BJ (cell line): ENCODE results near the gene CORO2A. TPM values are rescaled to one million over a fixed set of nuclear protein-coding genes. Genes with fewer than 3 reads are reported as not detected.

Experiments
- CTCF ChIA-PET: fragments of 350-600 bp; formaldehyde crosslinking; extraction: SDS; loops from one replicate; lab custom pipeline; 2021; ENCODE audit warnings: antibody characterized with exemption, inconsistent platforms; lab: Yijun Ruan, JAX
- POLR2A ChIA-PET: fragments of 300-600 bp; sonication (Branson Sonifier 250); formaldehyde crosslinking; extraction: SDS; loops from one replicate; lab custom pipeline; 2021; ENCODE audit warnings: antibody characterized with exemption; lab: Charles Lee
- DNase-seq: peaks from one replicate; pipeline ENCODE4 v3.0.0-alpha.2; 2011; ENCODE audit warnings: low read depth
- H3K27me3 ChIP-seq: 2 replicates; pipeline ENCODE4 v1.6.0; 2011; ENCODE audit warnings: low read length; ENCODE audit not compliant: control insufficient read depth, insufficient read depth
- H3K36me3 ChIP-seq: 2 replicates; pipeline ENCODE4 v1.5.1; 2011; ENCODE audit warnings: low read length; ENCODE audit not compliant: control insufficient read depth, insufficient read depth
- H3K4me3 ChIP-seq: 2 replicates; pipeline ENCODE4 v1.5.1; 2011; ENCODE audit warnings: low read depth, mild to moderate bottlenecking, control low read depth, low read length
- polyA plus RNA-seq: library from polyadenylated mRNA; depleted of rRNA; stranded (reverse); fragments of >200 nt; gene quantifications from 2 replicates; pipeline ENCODE4 v1.2.3, GENCODE V29; 2011
- TF ChIP-seq, protein P1 (sequence below): IDR thresholded peaks from 2 replicates; pipeline ENCODE4 v1.5.1; 2011; ENCODE audit warnings: low read depth, mild to moderate bottlenecking, control low read depth, inconsistent platforms, low read length, moderate library complexity; ENCODE audit not compliant: insufficient read depth

The CORO2A gene
- polyA plus RNA-seq, 1 experiment, result 1.5 TPM

DNA sequence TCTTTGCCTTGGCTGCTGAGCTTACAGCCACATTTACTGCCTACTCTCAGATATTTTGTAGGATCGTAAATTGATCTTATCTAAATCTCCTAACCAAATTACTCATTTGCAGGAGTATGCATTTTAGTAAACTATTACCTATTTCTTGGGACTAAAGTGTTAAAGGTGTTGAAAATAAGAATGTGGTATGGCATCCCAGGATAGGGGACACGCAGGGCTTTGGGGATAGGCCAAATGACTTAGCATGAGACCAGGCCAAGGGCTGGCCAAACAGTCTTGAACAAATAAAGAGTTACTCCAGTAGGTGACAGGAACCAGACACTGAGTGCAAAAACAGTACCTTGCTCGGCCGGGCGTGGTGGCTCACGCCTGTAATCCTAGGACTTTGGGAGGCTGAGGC is 37.9 kb upstream of the CORO2A start:
- CTCF ChIA-PET, result interaction anchor here (1.1 to 2.0 kb wide), 2 partner anchors 20 to 23 kb away, joined by 3 to 5 read pairs; no protein-coding TSS in a partner anchor
- TF ChIP-seq, protein P1, sequence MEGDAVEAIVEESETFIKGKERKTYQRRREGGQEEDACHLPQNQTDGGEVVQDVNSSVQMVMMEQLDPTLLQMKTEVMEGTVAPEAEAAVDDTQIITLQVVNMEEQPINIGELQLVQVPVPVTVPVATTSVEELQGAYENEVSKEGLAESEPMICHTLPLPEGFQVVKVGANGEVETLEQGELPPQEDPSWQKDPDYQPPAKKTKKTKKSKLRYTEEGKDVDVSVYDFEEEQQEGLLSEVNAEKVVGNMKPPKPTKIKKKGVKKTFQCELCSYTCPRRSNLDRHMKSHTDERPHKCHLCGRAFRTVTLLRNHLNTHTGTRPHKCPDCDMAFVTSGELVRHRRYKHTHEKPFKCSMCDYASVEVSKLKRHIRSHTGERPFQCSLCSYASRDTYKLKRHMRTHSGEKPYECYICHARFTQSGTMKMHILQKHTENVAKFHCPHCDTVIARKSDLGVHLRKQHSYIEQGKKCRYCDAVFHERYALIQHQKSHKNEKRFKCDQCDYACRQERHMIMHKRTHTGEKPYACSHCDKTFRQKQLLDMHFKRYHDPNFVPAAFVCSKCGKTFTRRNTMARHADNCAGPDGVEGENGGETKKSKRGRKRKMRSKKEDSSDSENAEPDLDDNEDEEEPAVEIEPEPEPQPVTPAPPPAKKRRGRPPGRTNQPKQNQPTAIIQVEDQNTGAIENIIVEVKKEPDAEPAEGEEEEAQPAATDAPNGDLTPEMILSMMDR, result no peak
- DNase-seq, result no peak
- POLR2A ChIA-PET, result interaction anchor here (0.6 kb wide), 1 partner anchor 597 kb away, joined by 3 read pairs; the partner anchor contains the start of gene NCBP1
- no peak overlapping the region for H3K4me3 ChIP-seq
- no peaks in the 10 kb centered on the region for H3K27me3 ChIP-seq
- peaks cover 24% of the 10 kb centered on the region for H3K36me3 ChIP-seq

GRCh38 chr9:98229620-98230019 is 37.2 kb upstream of the CORO2A start:
- Histone ChIP-seq H3K36me3 (peaks cover 25% of the 10 kb centered on the region), H3K27me3 (no peaks in the 10 kb centered on the region), H3K4me3 (no peak overlapping the region)
- no peak for DNase-seq
- ChIA-PET POLR2A (no interaction called here), CTCF (interaction anchor here (1.1 to 2.0 kb wide), 4 partner anchors 21 to 26 kb away, joined by 3 to 6 read pairs (median 5); partner anchors contain the start of gene TBC1D2)
- TF ChIP-seq, protein P1, result no peak

- peaks cover 22% of the 10 kb centered on the region for H3K36me3 ChIP-seq
These were observed 36.6 kb upstream of the CORO2A start for GRCh38 chr9:98229090-98229395.

GRCh38 chr9:98228392-98229089 is 36.1 kb upstream of the CORO2A start:
- no peaks in the 10 kb centered on the region for H3K27me3 ChIP-seq
- ChIA-PET POLR2A (no interaction called here), CTCF (interaction anchor here (1.2 to 1.5 kb wide), 2 partner anchors 22 to 27 kb away, joined by 5 to 6 read pairs; partner anchors contain the start of gene TBC1D2)

More at GRCh38 chr9:98229090-98229395, 36.6 kb upstream of the CORO2A start:
- no peak for DNase-seq
- H3K27me3 ChIP-seq, result no peaks in the 10 kb centered on the region
- POLR2A ChIA-PET, result no interaction called here
- TF ChIP-seq, protein P1, result no peak
- CTCF ChIA-PET, result interaction anchor here (1.1 to 2.0 kb wide), 4 partner anchors 21 to 26 kb away, joined by 3 to 6 read pairs (median 5); partner anchors contain the start of gene TBC1D2
- H3K4me3 ChIP-seq, result no peak overlapping the region

DNA sequence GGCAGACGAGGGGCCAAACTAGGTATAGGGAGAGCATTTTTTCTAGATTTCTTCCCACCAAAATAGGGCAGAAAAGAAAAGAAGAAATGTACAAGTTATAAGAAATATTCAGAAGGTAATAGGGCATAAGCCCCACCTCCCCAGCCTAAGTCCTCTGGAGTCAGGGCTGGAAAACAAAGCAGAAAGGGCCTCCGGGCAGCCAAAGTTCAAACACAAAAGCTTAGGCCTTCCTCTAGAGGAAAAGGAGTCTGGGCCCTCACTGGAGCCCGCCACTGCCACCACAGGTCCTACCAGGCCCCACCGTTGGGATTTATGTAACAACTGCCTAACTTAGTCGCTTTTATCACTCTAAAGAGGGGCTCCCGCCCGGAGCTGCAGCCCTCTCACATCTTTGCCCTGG is 35.4 kb upstream of the CORO2A start:
- TF ChIP-seq, protein P1, result no peak
- ChIA-PET CTCF (interaction anchor here (1.5 kb wide), 1 partner anchor 21 kb away, joined by 6 read pairs; no protein-coding TSS in a partner anchor), POLR2A (no interaction called here)
- no peak for DNase-seq
- Histone ChIP-seq H3K27me3 (no peaks in the 10 kb centered on the region), H3K36me3 (peaks cover 15% of the 10 kb centered on the region), H3K4me3 (no peak overlapping the region)

More at GRCh38 chr9:98228392-98229089, 36.1 kb upstream of the CORO2A start:
- Histone ChIP-seq H3K4me3 (no peak overlapping the region), H3K36me3 (peaks cover 20% of the 10 kb centered on the region)
- DNase-seq, result no peak
- TF ChIP-seq, protein P1, result no peak
